ENCODE results near the gene NUP188.

The NUP188 gene

GRCh38 chr9:129052592-129052991, 105.1 kb downstream of the NUP188 start:
- Histone ChIP-seq H3K36me3 (ENCODE audit: control insufficient read depth in 2 of 2, insufficient read depth in 1 of 2, low read length in 2 of 2) (peaks cover 0 to 36% of the 10 kb centered on the region in 2 experiments; a peak in 2 of 3 replicates), H3K9me3 (ENCODE audit: control insufficient read depth, insufficient read depth, low read depth, low read length) (no peaks in the 10 kb centered on the region), H3K27ac (ENCODE audit: extremely low read depth, low read depth, low read length) (no peak overlapping the region), H3K4me3 (ENCODE audit: low read depth, low read length) (no peak overlapping the region), H3K4me1 (ENCODE audit: control insufficient read depth, insufficient read depth, low read length) (no peaks in the 10 kb centered on the region)
- POLR2A ChIA-PET: no interaction called here
- TF ChIP-seq ZNF600 (tag by site-specific recombination; IDR thresholded peaks at IDR 0.05) (0 out of 2 replicates have a peak, but pooled peaks have one; percentile 19), ZNF426 (tag by site-specific recombination; IDR thresholded peaks at IDR 0.05) (no peak), ZNF354C (tag by site-specific recombination; IDR thresholded peaks at IDR 0.05; ENCODE audit: borderline replicate concordance, low read depth) (no peak), ZBTB49 (tag by site-specific recombination; IDR thresholded peaks at IDR 0.05; ENCODE audit: low read depth) (no peak), ZNF140 (tag by site-specific recombination; IDR thresholded peaks at IDR 0.05) (no peak), SCRT2 (tag by site-specific recombination; IDR thresholded peaks at IDR 0.05) (peak; percentile 93), BCL11A (tag by site-specific recombination; IDR thresholded peaks at IDR 0.05; ENCODE audit: low read depth) (no peak), ZNF202 (tag by site-specific recombination; IDR thresholded peaks at IDR 0.05; ENCODE audit: borderline replicate concordance) (no peak), ZIC2 (tag by site-specific recombination; IDR thresholded peaks at IDR 0.05) (peak; percentile 71), ZNF768 (tag by site-specific recombination; IDR thresholded peaks at IDR 0.05) (no peak), GFI1B (tag by site-specific recombination; IDR thresholded peaks at IDR 0.05) (no peak), ZNF660 (tag by site-specific recombination; IDR thresholded peaks at IDR 0.05) (no peak), ZNF362 (tag by site-specific recombination; IDR thresholded peaks at IDR 0.05) (no peak), ZNF549 (tag by site-specific recombination; IDR thresholded peaks at IDR 0.05) (no peak), OSR2 (tag by site-specific recombination; IDR thresholded peaks at IDR 0.05) (no peak), SP3 (tag by site-specific recombination; IDR thresholded peaks at IDR 0.05) (no peak), ZNF335 (tag by site-specific recombination; conservative IDR thresholded peaks at IDR 0.05) (no peak), ZNF114 (tag by site-specific recombination; IDR thresholded peaks at IDR 0.05) (no peak), ZNF416 (tag by site-specific recombination; IDR thresholded peaks at IDR 0.05) (no peak), ZBTB8A (tag by site-specific recombination; IDR thresholded peaks at IDR 0.05) (no peak), ZNF501 (tag by site-specific recombination; IDR thresholded peaks at IDR 0.05) (no peak), ZNF221 (tag by site-specific recombination; IDR thresholded peaks at IDR 0.05; ENCODE audit: borderline replicate concordance) (no peak), TCF7L2 (IDR thresholded peaks at IDR 0.05; ENCODE audit: borderline replicate concordance, low read depth, low read length) (no peak), ZNF10 (tag by site-specific recombination; IDR thresholded peaks at IDR 0.05) (peak; percentile 83), ZNF48 (tag by site-specific recombination; IDR thresholded peaks at IDR 0.05) (no peak), ZFP3 (tag by site-specific recombination; IDR thresholded peaks at IDR 0.05; ENCODE audit: low read depth) (no peak), PRDM10 (tag by site-specific recombination; IDR thresholded peaks at IDR 0.05) (0 out of 2 replicates have a peak, but pooled peaks have one; percentile 24), ZNF521 (tag by site-specific recombination; IDR thresholded peaks at IDR 0.05) (no peak), SETDB1 (IDR thresholded peaks at IDR 0.05; ENCODE audit: insufficient read length, low read length) (no peak), ZNF2 (tag by site-specific recombination; IDR thresholded peaks at IDR 0.05) (no peak), GLIS2 (tag by site-specific recombination; IDR thresholded peaks at IDR 0.05) (no peak), SCRT1 (tag by site-specific recombination; IDR thresholded peaks at IDR 0.05; ENCODE audit: borderline replicate concordance) (peak; percentile 81)
- CTCF ChIA-PET: no interaction called here

All from HEK293 (cell line).